ENCODE measurements around the gene SYNPO.

SYNPO gene

DNA sequence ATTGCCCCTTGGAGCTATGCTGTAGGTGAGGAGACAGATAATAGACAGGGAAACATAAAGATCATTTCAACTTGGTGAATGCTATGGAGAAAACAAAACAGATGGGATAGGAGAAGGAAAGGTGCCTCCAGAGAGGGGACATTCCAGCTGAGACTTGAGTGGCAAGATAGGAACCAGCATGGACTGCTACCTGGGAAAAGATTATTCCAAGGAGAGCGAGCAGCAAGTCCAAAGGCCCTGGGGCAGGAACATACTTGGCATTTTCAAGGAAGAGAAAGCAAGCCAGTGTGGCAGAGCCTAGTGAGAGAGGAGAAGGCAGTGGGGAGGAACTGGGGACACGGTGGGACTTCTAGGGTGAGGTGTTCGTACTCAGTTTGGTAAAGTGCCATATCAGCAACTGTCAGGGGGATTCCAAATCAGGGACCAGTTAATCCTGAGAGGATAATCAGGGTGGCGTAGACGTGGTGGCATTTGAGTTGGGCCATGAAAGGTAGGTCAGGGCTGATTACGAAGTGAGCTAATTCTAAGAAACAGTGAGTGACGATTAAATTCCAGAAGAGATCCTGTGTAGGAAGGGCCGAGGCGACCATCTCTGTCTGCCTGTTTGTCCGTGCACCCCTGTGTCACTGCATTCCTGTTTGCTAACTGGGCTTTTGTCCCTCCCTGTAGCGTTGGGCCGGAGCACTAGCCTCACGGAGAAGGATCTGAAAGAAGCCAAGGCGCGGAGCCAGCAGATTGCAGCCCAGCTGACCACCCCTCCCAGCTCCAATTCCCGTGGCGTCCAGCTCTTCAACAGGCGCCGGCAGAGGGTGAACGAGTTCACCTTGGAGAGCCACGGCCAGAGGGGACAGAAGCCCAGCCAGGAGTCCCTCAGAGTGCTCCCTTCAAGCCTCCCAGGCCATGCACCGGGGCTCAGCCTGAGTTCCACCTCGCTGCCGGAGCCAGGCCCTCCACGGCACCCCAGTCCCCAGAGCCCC lies 7.1 kb downstream of the SYNPO start:
- no peaks in the 10 kb centered on the region for H3K9me3 ChIP-seq (ENCODE audit: control insufficient read depth, insufficient read depth, low read length)
- H4K20me1 ChIP-seq (ENCODE audit: control insufficient read depth, insufficient read depth, low read depth, low read length): no peaks in the 10 kb centered on the region
- H3F3A ChIP-seq (ENCODE audit: control insufficient read depth, insufficient read depth): no peaks in the 10 kb centered on the region
- no peaks in the 10 kb centered on the region for H3K79me2 ChIP-seq (ENCODE audit: control insufficient read depth, low read length)
- no peak for TF ChIP-seq EZH2phosphoT487 (IDR thresholded peaks at IDR 0.05; ENCODE audit: borderline replicate concordance, low read length)
- TF ChIP-seq, protein P1, sequence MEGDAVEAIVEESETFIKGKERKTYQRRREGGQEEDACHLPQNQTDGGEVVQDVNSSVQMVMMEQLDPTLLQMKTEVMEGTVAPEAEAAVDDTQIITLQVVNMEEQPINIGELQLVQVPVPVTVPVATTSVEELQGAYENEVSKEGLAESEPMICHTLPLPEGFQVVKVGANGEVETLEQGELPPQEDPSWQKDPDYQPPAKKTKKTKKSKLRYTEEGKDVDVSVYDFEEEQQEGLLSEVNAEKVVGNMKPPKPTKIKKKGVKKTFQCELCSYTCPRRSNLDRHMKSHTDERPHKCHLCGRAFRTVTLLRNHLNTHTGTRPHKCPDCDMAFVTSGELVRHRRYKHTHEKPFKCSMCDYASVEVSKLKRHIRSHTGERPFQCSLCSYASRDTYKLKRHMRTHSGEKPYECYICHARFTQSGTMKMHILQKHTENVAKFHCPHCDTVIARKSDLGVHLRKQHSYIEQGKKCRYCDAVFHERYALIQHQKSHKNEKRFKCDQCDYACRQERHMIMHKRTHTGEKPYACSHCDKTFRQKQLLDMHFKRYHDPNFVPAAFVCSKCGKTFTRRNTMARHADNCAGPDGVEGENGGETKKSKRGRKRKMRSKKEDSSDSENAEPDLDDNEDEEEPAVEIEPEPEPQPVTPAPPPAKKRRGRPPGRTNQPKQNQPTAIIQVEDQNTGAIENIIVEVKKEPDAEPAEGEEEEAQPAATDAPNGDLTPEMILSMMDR (IDR thresholded peaks at IDR 0.05; ENCODE audit: low read depth, low read length, poor library complexity, severe bottlenecking): no peak
- no peak overlapping the region for H3K4me2 ChIP-seq (ENCODE audit: low read length)
- H3K4me1 ChIP-seq (ENCODE audit: control insufficient read depth, low read length): no peaks in the 10 kb centered on the region
- H3K4me3 ChIP-seq (ENCODE audit: low read length): no peak overlapping the region
- H3K36me3 ChIP-seq (ENCODE audit: control insufficient read depth, low read length): no peaks in the 10 kb centered on the region
- H3K27ac ChIP-seq (ENCODE audit: low read depth, low read length): no peak overlapping the region
- peaks cover 21% of the 10 kb centered on the region for H3K27me3 ChIP-seq (ENCODE audit: control insufficient read depth, low read length)
- no peaks in the 10 kb centered on the region for H3K9me2 ChIP-seq (replicated peaks; ENCODE audit: control insufficient read depth, low read length)

DNA sequence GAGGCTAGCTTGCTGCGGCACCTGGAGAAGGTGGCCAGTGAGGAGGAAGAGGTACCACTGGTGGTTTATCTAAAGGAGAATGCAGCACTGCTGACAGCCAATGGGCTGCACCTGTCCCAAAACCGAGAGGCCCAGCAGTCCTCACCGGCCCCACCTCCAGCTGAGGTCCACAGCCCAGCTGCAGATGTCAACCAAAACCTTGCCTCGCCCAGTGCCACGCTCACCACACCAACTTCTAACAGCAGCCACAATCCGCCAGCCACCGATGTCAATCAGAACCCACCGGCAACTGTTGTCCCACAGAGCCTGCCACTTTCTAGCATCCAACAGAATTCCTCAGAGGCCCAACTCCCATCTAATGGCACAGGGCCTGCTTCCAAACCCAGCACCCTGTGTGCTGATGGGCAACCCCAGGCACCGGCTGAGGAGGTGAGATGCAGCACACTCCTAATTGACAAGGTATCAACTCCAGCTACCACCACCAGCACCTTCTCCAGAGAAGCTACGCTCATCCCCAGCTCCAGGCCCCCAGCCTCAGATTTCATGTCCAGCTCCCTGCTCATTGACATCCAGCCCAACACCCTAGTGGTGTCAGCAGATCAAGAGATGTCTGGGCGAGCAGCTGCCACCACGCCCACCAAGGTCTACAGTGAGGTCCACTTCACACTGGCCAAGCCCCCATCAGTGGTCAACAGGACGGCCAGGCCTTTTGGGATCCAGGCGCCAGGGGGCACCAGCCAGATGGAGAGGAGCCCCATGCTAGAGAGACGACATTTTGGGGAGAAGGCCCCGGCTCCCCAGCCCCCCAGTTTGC lies 8.0 kb downstream of the SYNPO start:
- no peaks in the 10 kb centered on the region for H3K9me3 ChIP-seq (ENCODE audit: control insufficient read depth, insufficient read depth, low read length)
- H3K4me3 ChIP-seq (ENCODE audit: low read length): no peak overlapping the region
- TF ChIP-seq, protein P1 (IDR thresholded peaks at IDR 0.05; ENCODE audit: low read depth, low read length, poor library complexity, severe bottlenecking): no peak
- no peak for TF ChIP-seq EZH2phosphoT487 (IDR thresholded peaks at IDR 0.05; ENCODE audit: borderline replicate concordance, low read length)
- no peaks in the 10 kb centered on the region for H3K9me2 ChIP-seq (replicated peaks; ENCODE audit: control insufficient read depth, low read length)
- H3K4me2 ChIP-seq (ENCODE audit: low read length): no peak overlapping the region
- H3K36me3 ChIP-seq (ENCODE audit: control insufficient read depth, low read length): no peaks in the 10 kb centered on the region
- H3K27me3 ChIP-seq (ENCODE audit: control insufficient read depth, low read length): peaks cover 19% of the 10 kb centered on the region
- no peaks in the 10 kb centered on the region for H3F3A ChIP-seq (ENCODE audit: control insufficient read depth, insufficient read depth)
- H3K79me2 ChIP-seq (ENCODE audit: control insufficient read depth, low read length): no peaks in the 10 kb centered on the region
- H3K27ac ChIP-seq (ENCODE audit: low read depth, low read length): no peak overlapping the region
- H3K4me1 ChIP-seq (ENCODE audit: control insufficient read depth, low read length): no peaks in the 10 kb centered on the region
- H4K20me1 ChIP-seq (ENCODE audit: control insufficient read depth, insufficient read depth, low read depth, low read length): no peaks in the 10 kb centered on the region

DNA sequence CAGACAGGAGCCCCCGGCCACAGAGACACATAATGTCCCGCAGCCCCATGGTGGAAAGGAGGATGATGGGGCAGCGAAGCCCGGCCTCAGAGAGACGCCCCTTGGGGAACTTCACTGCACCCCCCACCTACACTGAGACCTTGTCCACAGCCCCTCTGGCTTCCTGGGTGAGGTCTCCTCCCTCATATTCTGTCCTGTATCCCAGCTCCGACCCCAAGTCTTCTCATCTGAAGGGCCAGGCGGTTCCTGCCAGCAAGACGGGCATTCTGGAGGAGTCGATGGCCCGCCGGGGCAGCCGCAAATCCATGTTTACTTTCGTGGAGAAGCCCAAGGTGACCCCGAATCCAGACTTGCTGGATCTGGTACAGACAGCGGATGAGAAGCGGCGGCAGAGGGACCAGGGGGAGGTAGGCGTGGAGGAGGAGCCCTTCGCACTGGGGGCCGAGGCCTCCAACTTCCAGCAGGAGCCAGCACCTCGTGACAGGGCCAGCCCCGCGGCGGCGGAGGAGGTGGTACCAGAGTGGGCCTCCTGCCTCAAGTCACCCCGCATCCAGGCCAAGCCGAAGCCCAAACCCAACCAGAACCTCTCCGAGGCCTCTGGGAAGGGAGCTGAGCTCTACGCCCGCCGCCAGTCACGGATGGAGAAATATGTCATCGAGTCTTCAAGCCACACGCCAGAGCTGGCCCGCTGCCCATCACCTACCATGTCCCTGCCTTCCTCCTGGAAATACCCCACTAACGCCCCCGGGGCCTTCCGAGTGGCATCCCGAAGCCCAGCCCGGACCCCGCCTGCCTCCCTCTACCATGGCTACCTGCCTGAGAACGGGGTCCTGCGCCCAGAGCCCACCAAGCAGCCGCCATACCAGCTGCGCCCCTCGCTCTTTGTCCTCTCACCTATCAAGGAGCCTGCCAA lies 8.9 kb downstream of the SYNPO start:
- H3K4me2 ChIP-seq (ENCODE audit: low read length): no peak overlapping the region

More for the DNA sequence above, 8.9 kb downstream of the SYNPO start:
- no peaks in the 10 kb centered on the region for H3K9me2 ChIP-seq (replicated peaks; ENCODE audit: control insufficient read depth, low read length)
- peaks cover 22% of the 10 kb centered on the region for H3K27me3 ChIP-seq (ENCODE audit: control insufficient read depth, low read length)
- H4K20me1 ChIP-seq (ENCODE audit: control insufficient read depth, insufficient read depth, low read depth, low read length): no peaks in the 10 kb centered on the region
- no peaks in the 10 kb centered on the region for H3K79me2 ChIP-seq (ENCODE audit: control insufficient read depth, low read length)
- no peaks in the 10 kb centered on the region for H3K4me1 ChIP-seq (ENCODE audit: control insufficient read depth, low read length)
- no peak for TF ChIP-seq EZH2phosphoT487 (IDR thresholded peaks at IDR 0.05; ENCODE audit: borderline replicate concordance, low read length)
- TF ChIP-seq, protein P1 (IDR thresholded peaks at IDR 0.05; ENCODE audit: low read depth, low read length, poor library complexity, severe bottlenecking): no peak
- no peak overlapping the region for H3K4me3 ChIP-seq (ENCODE audit: low read length)
- H3K27ac ChIP-seq (ENCODE audit: low read depth, low read length): no peak overlapping the region
- no peaks in the 10 kb centered on the region for H3F3A ChIP-seq (ENCODE audit: control insufficient read depth, insufficient read depth)
- no peaks in the 10 kb centered on the region for H3K9me3 ChIP-seq (ENCODE audit: control insufficient read depth, insufficient read depth, low read length)
- no peaks in the 10 kb centered on the region for H3K36me3 ChIP-seq (ENCODE audit: control insufficient read depth, low read length)

All from DOHH2 (cell line).